Measurements from ENCODE around the gene COL4A3.
"Not testable (repeated sequence)": the region's sequence is repeated elsewhere in the genome, so short reads cannot be mapped to it uniquely, and the experiment has no call there.

The COL4A3 gene

DNA sequence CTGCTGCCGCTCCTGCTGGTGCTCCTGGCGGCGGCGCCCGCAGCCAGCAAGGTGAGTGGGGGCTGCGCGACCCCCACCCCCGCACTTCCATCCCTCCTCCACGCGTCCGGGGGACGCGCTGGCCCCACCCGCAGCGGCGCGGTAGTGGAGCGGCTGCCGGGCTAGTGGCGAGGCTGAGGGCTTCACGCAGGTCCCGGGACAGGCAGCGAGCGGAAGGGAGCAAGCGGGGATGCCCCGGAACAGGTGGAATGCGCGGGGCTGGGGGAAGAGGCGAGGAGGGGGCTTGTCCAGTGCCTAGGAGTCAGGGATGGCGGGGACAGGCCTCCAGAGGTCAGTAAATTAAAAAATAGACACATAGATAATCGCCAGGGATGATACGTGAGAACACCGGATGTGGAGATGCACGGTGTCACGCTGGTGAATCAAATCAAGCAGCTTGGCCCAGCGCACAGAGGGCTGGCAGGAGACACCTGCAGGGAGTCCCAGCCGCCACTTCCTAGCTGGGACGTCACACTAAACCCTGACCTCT, 403 bp downstream of the COL4A3 start:
- H3K27me3 Mint-ChIP-seq: peaks cover 71% of the 10 kb centered on the region
- no peaks in the 10 kb centered on the region for H3K9me3 Mint-ChIP-seq
- ATAC-seq (replicated peaks; ENCODE audit: extremely low read depth, poor library complexity, severe bottlenecking): peak; percentile 44
- no peak overlapping the region for H3K27ac Mint-ChIP-seq (ENCODE audit: low read depth)
- H3K4me3 Mint-ChIP-seq: peak overlapping the region; percentile 34
- no peaks in the 10 kb centered on the region for H3K4me1 Mint-ChIP-seq
- no peak for DNase-seq (ENCODE audit: low spot score in 2 of 2)
- H3K36me3 Mint-ChIP-seq (ENCODE audit: insufficient read depth): peaks cover 2% of the 10 kb centered on the region

GRCh38 chr2:227171779-227172178, 7.4 kb downstream of the COL4A3 start:
- not testable (repeated sequence) for H3K36me3 Mint-ChIP-seq (ENCODE audit: insufficient read depth); H3K4me1 Mint-ChIP-seq; ATAC-seq (replicated peaks; ENCODE audit: extremely low read depth, poor library complexity, severe bottlenecking); H3K9me3 Mint-ChIP-seq; DNase-seq (ENCODE audit: low spot score in 2 of 2); H3K4me3 Mint-ChIP-seq; H3K27ac Mint-ChIP-seq (ENCODE audit: low read depth)
- peaks cover 55% of the 10 kb centered on the region for H3K27me3 Mint-ChIP-seq

GRCh38 chr2:227177592-227178336, 13.3 kb downstream of the COL4A3 start:
- Mint-ChIP-seq H3K4me1 (no peaks in the 10 kb centered on the region), H3K9me3 (no peaks in the 10 kb centered on the region), H3K4me3 (no peak overlapping the region), H3K27me3 (peaks cover 26% of the 10 kb centered on the region), H3K27ac (ENCODE audit: low read depth) (no peak overlapping the region), H3K36me3 (ENCODE audit: insufficient read depth) (no peaks in the 10 kb centered on the region)
- DNase-seq (ENCODE audit: low spot score in 2 of 2): no peak
- ATAC-seq (replicated peaks; ENCODE audit: extremely low read depth, poor library complexity, severe bottlenecking): no peak

DNA sequence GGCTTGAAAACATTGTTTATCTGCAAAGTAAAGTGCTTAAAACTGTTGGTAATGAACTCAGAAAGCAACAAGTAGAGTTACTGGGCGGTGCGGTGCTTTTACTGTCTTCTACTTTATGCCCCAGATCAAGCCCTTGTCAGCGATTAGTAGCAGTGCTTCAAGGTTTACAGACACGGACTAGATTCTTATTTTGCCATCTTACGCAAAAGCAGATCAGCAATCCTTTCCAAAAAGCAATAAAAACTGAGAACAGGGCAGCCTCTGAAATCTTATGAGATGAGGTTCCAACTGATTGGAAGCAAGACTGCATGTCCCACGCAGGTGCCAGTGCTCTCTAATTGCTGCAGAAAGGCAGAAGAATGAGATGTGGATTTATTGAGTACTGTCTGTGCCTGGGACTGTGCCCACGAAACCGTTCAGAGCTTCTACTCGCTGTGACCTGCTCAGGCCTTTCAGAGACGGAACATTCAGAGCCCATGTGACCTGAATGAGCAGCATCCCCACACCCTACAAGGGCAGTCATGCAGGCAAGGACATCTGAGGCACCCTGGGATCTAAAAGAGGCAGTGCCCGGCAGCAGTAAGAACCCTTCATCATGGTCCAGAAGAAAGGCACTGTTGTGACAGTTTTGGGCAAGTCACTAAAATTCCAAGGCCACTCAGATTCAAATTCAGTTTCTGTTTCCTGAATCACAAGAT, 15.7 kb downstream of the COL4A3 start:
- no peaks in the 10 kb centered on the region for H3K9me3 Mint-ChIP-seq
- no peak overlapping the region for H3K27ac Mint-ChIP-seq (ENCODE audit: low read depth)
- H3K4me1 Mint-ChIP-seq: no peaks in the 10 kb centered on the region
- peaks cover 13% of the 10 kb centered on the region for H3K27me3 Mint-ChIP-seq
- H3K36me3 Mint-ChIP-seq (ENCODE audit: insufficient read depth): no peaks in the 10 kb centered on the region
- H3K4me3 Mint-ChIP-seq: no peak overlapping the region
- no peak for DNase-seq (ENCODE audit: low spot score in 2 of 2)
- no peak for ATAC-seq (replicated peaks; ENCODE audit: extremely low read depth, poor library complexity, severe bottlenecking)

DNA sequence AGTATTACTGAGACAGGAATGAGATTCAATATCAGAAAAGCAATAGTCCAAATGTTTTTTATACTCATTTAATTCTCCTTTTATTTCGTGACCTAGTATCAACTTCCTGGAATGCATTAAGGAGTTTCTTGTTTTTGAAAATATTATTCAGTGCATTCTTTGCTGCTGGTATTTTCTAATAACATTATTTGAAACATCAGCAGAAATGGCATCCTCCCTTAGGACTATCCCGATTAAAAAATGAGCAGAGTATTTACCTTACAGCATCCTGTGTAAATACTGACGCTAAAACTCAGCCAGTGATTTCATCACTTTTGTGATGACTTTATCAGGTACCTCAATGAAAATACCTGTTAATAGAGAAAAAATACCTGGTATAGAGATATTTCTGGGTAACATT, 16.3 kb downstream of the COL4A3 start:
- Mint-ChIP-seq H3K4me1 (no peaks in the 10 kb centered on the region), H3K9me3 (no peaks in the 10 kb centered on the region), H3K36me3 (ENCODE audit: insufficient read depth) (no peaks in the 10 kb centered on the region), H3K27me3 (peaks cover 13% of the 10 kb centered on the region), H3K4me3 (no peak overlapping the region), H3K27ac (ENCODE audit: low read depth) (no peak overlapping the region)
- ATAC-seq (replicated peaks; ENCODE audit: extremely low read depth, poor library complexity, severe bottlenecking) (no peak), DNase-seq (ENCODE audit: low spot score in 2 of 2) (no peak)

DNA sequence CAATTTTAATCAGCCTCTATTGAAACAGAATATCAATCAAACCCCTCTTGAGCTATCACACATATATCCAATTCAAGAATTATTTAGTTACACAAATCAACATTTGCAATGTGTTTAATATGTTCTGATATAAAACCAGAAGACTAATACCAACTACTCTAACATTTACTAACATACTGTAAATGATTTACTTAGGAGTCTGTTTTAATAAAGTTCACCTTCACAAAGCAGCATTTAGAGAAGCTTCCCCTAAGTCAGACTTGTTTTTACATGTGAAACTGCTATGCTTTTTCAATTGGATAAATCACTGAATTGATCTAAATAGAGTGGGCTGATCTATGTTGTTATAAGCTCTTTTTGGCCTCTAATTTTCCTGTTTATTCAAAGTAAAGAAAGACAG, 18.3 kb downstream of the COL4A3 start:
- Mint-ChIP-seq H3K27me3 (peaks cover 23% of the 10 kb centered on the region), H3K36me3 (ENCODE audit: insufficient read depth) (no peaks in the 10 kb centered on the region), H3K9me3 (no peaks in the 10 kb centered on the region), H3K27ac (ENCODE audit: low read depth) (no peak overlapping the region), H3K4me3 (no peak overlapping the region), H3K4me1 (no peaks in the 10 kb centered on the region)
- DNase-seq (ENCODE audit: low spot score in 2 of 2) (no peak), ATAC-seq (replicated peaks; ENCODE audit: extremely low read depth, poor library complexity, severe bottlenecking) (no peak)

DNA sequence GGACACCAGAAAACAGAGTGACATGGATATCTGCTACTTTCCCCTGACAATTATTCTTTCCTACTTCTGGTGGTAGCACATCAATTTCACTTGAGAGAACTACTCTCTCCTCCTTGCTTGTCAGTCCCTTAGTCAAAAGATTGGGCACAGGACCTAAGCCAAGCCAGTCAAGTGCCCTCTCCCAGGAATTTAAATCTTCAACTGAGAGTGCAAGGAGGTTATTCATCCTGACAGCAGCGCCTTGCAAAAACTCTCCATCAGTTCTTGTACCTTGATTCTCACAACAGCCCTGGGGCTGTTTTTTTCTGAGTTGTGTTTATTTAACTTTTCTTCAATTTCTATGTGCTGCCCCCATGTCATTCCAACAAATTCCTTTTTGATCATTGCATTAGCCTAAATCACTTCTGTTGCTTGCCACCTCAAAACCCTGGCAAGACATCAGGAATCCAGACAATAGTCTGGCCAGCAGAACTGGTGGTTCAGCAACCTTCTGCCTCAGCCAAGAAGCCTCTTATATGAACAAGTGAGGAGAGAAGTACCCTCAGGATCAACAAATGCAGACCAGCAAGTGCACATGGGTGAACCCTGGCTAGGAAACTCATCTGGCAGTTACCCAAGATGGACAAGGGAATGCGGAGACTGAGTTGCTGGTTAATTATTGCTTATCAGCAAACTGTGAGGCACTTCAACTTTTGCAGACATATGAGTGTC, 19.4 kb downstream of the COL4A3 start:
- H3K9me3 Mint-ChIP-seq: no peaks in the 10 kb centered on the region
- peaks cover 32% of the 10 kb centered on the region for H3K27me3 Mint-ChIP-seq
- H3K4me3 Mint-ChIP-seq: no peak overlapping the region
- H3K27ac Mint-ChIP-seq (ENCODE audit: low read depth): no peak overlapping the region
- DNase-seq (ENCODE audit: low spot score in 2 of 2) (no peak), ATAC-seq (replicated peaks; ENCODE audit: extremely low read depth, poor library complexity, severe bottlenecking) (no peak)
- no peaks in the 10 kb centered on the region for H3K36me3 Mint-ChIP-seq (ENCODE audit: insufficient read depth)
- no peaks in the 10 kb centered on the region for H3K4me1 Mint-ChIP-seq

DNA sequence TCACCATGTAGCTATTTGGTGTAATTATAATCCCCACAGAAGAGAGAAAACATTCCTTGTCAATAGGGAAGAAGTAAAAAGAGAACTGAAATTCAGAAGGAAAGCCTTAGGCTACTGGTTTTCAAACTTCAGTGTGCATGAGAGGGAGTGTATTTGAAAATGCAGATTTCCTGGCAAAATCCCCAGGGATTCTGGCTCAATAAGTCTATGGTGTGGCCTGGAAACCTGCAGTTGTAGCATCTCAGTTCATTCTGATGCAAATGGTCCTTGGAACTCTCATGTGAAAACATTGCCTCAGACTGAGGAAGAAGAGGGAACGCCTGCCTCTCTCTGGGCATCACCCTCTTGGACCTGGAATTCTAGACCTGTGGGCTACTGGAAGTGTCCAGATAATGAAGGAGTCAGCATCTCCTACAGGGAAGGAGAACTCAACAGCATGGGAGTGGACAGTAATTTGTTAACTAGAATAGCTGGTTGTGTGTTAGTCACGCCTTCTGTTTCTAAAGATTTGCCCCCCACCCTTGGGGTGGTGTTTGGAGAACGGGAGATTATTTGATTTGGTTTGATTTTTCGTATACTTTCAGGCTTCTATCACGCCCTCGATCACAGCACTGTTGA, 21.3 kb downstream of the COL4A3 start:
- Mint-ChIP-seq H3K36me3 (ENCODE audit: insufficient read depth) (no peaks in the 10 kb centered on the region), H3K27ac (ENCODE audit: low read depth) (no peak overlapping the region), H3K27me3 (peaks cover 50% of the 10 kb centered on the region), H3K4me3 (no peak overlapping the region), H3K9me3 (no peaks in the 10 kb centered on the region), H3K4me1 (no peaks in the 10 kb centered on the region)
- DNase-seq (ENCODE audit: low spot score in 2 of 2): no peak
- no peak for ATAC-seq (replicated peaks; ENCODE audit: extremely low read depth, poor library complexity, severe bottlenecking)

DNA sequence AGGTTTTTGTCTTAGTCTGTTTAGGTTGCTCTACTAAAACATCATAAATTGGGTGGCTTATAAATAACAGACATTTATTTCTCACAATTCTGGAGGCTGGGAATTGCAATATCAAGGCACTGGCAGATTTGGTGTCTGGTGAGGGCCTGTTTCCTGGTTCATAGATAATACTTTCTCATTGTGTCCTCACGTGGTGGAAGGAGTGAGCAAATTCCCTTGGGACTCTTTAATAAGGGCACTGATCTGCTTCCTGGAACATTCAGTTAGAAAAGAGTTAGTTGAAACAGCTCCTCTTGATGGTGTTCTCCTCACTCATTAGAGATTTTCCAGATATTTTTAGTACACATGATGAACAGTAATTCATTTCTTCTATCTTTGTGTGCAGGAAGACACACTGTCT, 22.3 kb downstream of the COL4A3 start:
- ATAC-seq (replicated peaks; ENCODE audit: extremely low read depth, poor library complexity, severe bottlenecking): no peak
- H3K4me1 Mint-ChIP-seq: no peaks in the 10 kb centered on the region
- H3K27me3 Mint-ChIP-seq: peaks cover 50% of the 10 kb centered on the region
- H3K27ac Mint-ChIP-seq (ENCODE audit: low read depth): no peak overlapping the region
- no peaks in the 10 kb centered on the region for H3K36me3 Mint-ChIP-seq (ENCODE audit: insufficient read depth)
- no peak for DNase-seq (ENCODE audit: low spot score in 2 of 2)
- H3K4me3 Mint-ChIP-seq: no peak overlapping the region
- H3K9me3 Mint-ChIP-seq: no peaks in the 10 kb centered on the region

DNA sequence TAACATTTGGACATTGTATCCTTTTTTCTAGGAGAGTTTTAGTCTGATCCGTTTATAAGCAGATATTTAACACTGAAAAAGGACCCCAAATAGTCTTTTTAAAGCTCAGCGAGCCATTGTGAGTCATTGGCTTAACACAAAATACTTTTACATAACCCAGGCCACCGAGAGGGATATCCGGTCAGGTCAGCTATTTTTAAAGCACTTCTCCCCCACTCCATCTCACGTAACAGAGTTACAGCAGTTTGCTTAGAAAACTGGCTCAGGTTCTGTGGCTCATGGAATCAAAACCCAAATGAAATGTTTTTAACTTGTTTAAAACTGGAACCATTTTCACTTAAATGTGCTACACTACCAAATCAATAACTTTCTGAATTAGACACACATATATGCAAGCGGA, 23.9 kb downstream of the COL4A3 start:
- H3K36me3 Mint-ChIP-seq (ENCODE audit: insufficient read depth): no peaks in the 10 kb centered on the region
- H3K4me1 Mint-ChIP-seq: no peaks in the 10 kb centered on the region
- H3K4me3 Mint-ChIP-seq: no peak overlapping the region
- DNase-seq (ENCODE audit: low spot score in 2 of 2) (no peak), ATAC-seq (replicated peaks; ENCODE audit: extremely low read depth, poor library complexity, severe bottlenecking) (no peak)
- H3K27ac Mint-ChIP-seq (ENCODE audit: low read depth): no peak overlapping the region
- H3K9me3 Mint-ChIP-seq: no peaks in the 10 kb centered on the region
- H3K27me3 Mint-ChIP-seq: peaks cover 60% of the 10 kb centered on the region

GRCh38 chr2:227191367-227191766, 26.9 kb downstream of the COL4A3 start:
- no peaks in the 10 kb centered on the region for H3K36me3 Mint-ChIP-seq (ENCODE audit: insufficient read depth)
- peaks cover 47% of the 10 kb centered on the region for H3K27me3 Mint-ChIP-seq
- ATAC-seq (replicated peaks; ENCODE audit: extremely low read depth, poor library complexity, severe bottlenecking): no peak
- DNase-seq (ENCODE audit: low spot score in 2 of 2): no peak
- H3K9me3 Mint-ChIP-seq: no peaks in the 10 kb centered on the region
- H3K4me3 Mint-ChIP-seq: no peak overlapping the region
- no peak overlapping the region for H3K27ac Mint-ChIP-seq (ENCODE audit: low read depth)
- H3K4me1 Mint-ChIP-seq: no peaks in the 10 kb centered on the region

GRCh38 chr2:227192491-227192890, 28.1 kb downstream of the COL4A3 start:
- ATAC-seq (replicated peaks; ENCODE audit: extremely low read depth, poor library complexity, severe bottlenecking) (no peak), DNase-seq (ENCODE audit: low spot score in 2 of 2) (no peak)
- no peaks in the 10 kb centered on the region for H3K9me3 Mint-ChIP-seq
- no peaks in the 10 kb centered on the region for H3K36me3 Mint-ChIP-seq (ENCODE audit: insufficient read depth)
- H3K27ac Mint-ChIP-seq (ENCODE audit: low read depth): no peak overlapping the region
- H3K4me1 Mint-ChIP-seq: no peaks in the 10 kb centered on the region
- H3K4me3 Mint-ChIP-seq: no peak overlapping the region
- peaks cover 40% of the 10 kb centered on the region for H3K27me3 Mint-ChIP-seq

All from central memory CD8-positive, alpha-beta T cell (primary cell).